Measurements from ENCODE around the gene IHH. TPM values are rescaled to one million over a fixed set of nuclear protein-coding genes. Genes with fewer than 3 reads are reported as not detected.

Gene IHH
- total RNA-seq, 1 donor from 2014 or later = not detected

Small RNA genes lying within 50 kb of the gene (microRNA-seq; reads per million reads assigned to microRNA genes)
- gene MIR3131 (ENCODE audit: borderline number of aligned reads) = not detected

Other genes starting within 250 kb of the IHH start
- gene PRKAG3, start 229.1 kb downstream of the IHH start, total RNA-seq = 0.12 TPM
- 2.4 TPM for gene WNT6, start 201.1 kb downstream of the IHH start, total RNA-seq
- gene WNT10A, start 180.1 kb downstream of the IHH start, total RNA-seq = not detected
- not detected for gene CDK5R2, start 101.3 kb downstream of the IHH start, total RNA-seq
- gene FEV, start 75.7 kb downstream of the IHH start, total RNA-seq = not detected
- gene CRYBA2, start 67.5 kb downstream of the IHH start, total RNA-seq = not detected
- gene CFAP65, start 19.4 kb downstream of the IHH start, total RNA-seq = not detected
- 7.0 TPM for gene NHEJ1, start 99.9 kb upstream of the IHH start, total RNA-seq
- 0.37 TPM for gene SLC23A3, start 109.1 kb upstream of the IHH start, total RNA-seq
- 65.0 TPM for gene CNPPD1, start 116.0 kb upstream of the IHH start, total RNA-seq
- 41.1 TPM for gene RETREG2, start 117.4 kb upstream of the IHH start, total RNA-seq
- 20.3 TPM for gene ZFAND2B, start 145.9 kb upstream of the IHH start, total RNA-seq
- gene ABCB6, start 158.0 kb upstream of the IHH start, total RNA-seq = 28.2 TPM
- 81.8 TPM for gene ATG9A, start 168.7 kb upstream of the IHH start, total RNA-seq
- gene ANKZF1, start 168.9 kb upstream of the IHH start, total RNA-seq = 30.4 TPM
- 2.5 TPM for gene GLB1L, start 184.5 kb upstream of the IHH start, total RNA-seq
- 16.4 TPM for gene STK16, start 184.6 kb upstream of the IHH start, total RNA-seq
- not detected for gene TUBA4B, start 192.3 kb upstream of the IHH start, total RNA-seq
- gene TUBA4A, start 193.0 kb upstream of the IHH start, total RNA-seq = 116 TPM
- 74.9 TPM for gene DNAJB2, start 218.4 kb upstream of the IHH start, total RNA-seq
- gene PTPRN, start 248.5 kb upstream of the IHH start, total RNA-seq = not detected

Data from left ventricle myocardium superior (tissue), 1 donor.